ENCODE results near the gene STX5. TPM values are rescaled to one million over a fixed set of nuclear protein-coding genes. Genes with fewer than 3 reads are reported as not detected.

Gene STX5
- total and polyA plus RNA-seq, 9 donors: 26.8 to 43.2 (median 34.1) TPM

DNA sequence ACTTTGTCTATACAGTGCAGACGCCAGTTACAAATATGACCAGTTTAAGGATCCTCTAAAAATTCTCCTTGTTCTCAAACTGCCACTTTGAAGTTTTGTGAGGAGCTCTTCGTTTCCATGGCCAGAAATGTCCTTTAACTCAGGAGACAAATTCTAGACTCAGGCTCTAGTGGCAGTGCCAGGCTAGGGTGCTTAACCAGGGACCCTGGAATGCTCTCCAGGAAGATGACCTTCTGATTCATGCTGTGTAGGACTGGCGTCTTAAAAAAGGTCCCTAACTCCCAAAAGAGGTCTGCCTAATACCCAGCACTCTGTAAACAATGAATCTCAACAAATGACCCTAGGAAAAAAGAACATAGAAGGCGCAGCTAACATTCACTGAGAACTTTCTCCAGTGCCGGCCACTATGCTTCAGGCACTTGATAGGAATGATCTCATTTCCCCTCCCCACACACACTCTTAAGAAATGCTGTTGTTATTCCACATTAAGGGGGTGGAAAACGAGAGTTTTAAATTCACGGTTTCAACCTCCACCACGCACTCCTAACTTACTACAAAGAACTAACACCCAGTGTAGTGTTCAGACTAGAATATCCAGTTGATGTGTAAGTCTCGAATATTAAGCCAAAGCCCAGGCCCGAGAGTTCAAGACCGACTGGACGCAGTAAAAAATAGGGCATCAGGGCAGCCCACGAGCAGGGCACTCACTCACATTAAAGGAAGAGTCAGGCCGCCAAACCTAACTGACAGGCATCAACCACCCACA lies 27.4 kb downstream of the STX5 start:
- peaks cover 31% of the 10 kb centered on the region for H3K4me1 ChIP-seq (ENCODE audit: control insufficient read depth, insufficient read depth, low read length)
- peak; percentile 48 for DNase-seq
- no peaks in the 10 kb centered on the region for H3K27me3 ChIP-seq (ENCODE audit: control insufficient read depth, insufficient read depth, low read length)
- H3K27ac ChIP-seq (ENCODE audit: low read length): peak overlapping the region; percentile 93
- H3K4me3 ChIP-seq (ENCODE audit: low read length): peak overlapping the region; percentile 69
- WGBS (ENCODE audit: insufficient coverage): 0% methylated on average over 6 of the region's 14 CpGs
- H3K36me3 ChIP-seq (ENCODE audit: control insufficient read depth, insufficient read depth, low read length): peaks cover 49% of the 10 kb centered on the region
- no peaks in the 10 kb centered on the region for H3K9me3 ChIP-seq (replicated peaks; ENCODE audit: control insufficient read depth, low read depth, low read length)

DNA sequence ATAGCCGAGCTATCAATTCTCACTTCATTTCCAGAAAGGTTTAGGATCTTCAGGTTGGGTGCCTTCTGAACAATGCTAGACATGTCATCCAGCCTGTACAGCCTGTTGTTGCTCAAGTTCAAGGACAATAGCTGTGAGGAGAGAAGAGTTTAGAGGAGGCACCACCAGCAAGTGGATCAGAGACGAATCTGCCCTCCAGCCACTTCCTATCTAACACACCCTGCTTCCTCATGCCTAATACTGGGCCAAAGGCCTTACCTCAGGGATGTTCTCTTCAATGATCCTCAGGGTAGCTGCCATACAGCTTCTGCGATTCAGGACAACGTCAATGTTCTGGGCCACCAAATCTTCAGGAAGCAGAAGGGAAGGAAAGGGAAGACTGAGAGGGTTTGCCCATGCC lies 30.8 kb downstream of the STX5 start:
- Histone ChIP-seq H3K27ac (ENCODE audit: low read length) (no peak overlapping the region), H3K9me3 (replicated peaks; ENCODE audit: control insufficient read depth, low read depth, low read length) (no peaks in the 10 kb centered on the region), H3K4me3 (ENCODE audit: low read length) (no peak overlapping the region), H3K36me3 (ENCODE audit: control insufficient read depth, insufficient read depth, low read length) (peaks cover 70% of the 10 kb centered on the region), H3K4me1 (ENCODE audit: control insufficient read depth, insufficient read depth, low read length) (peaks cover 19% of the 10 kb centered on the region), H3K27me3 (ENCODE audit: control insufficient read depth, insufficient read depth, low read length) (no peaks in the 10 kb centered on the region)
- DNase-seq: no peak
- WGBS (ENCODE audit: insufficient coverage): no CpG with 5 or more reads among the region's 4 CpGs

DNA sequence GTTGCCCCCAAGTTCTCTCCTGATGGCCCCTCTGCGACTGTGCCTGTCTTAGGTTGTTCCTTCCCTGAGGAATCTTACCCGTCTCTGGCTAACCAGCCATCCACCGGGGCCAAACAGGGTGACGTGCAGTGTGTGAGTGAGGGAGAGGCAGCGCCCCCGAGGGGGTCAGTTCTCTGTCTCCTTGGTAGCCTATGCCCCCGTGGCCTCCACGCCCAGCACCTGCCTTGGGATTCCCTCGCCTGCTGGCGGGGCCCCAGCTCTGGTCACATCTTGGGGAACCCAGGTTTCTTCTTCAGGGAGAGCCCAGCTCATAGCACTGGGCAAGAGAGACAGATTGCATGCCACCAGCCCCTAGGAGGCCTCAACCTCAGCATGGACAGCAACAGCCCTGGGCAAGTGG lies 32.4 kb downstream of the STX5 start:
- Histone ChIP-seq H3K4me1 (ENCODE audit: control insufficient read depth, insufficient read depth, low read length) (peaks cover 12% of the 10 kb centered on the region), H3K27me3 (ENCODE audit: control insufficient read depth, insufficient read depth, low read length) (no peaks in the 10 kb centered on the region), H3K4me3 (ENCODE audit: low read length) (no peak overlapping the region), H3K36me3 (ENCODE audit: control insufficient read depth, insufficient read depth, low read length) (peaks cover 83% of the 10 kb centered on the region), H3K9me3 (replicated peaks; ENCODE audit: control insufficient read depth, low read depth, low read length) (no peaks in the 10 kb centered on the region), H3K27ac (ENCODE audit: low read length) (no peak overlapping the region)
- DNase-seq: no peak
- 85% methylated on average over 10 of the region's 10 CpGs for WGBS (ENCODE audit: insufficient coverage)

GRCh38 chr11:62796281-62796680 lies 35.6 kb downstream of the STX5 start:
- no peaks in the 10 kb centered on the region for H3K27me3 ChIP-seq (ENCODE audit: control insufficient read depth, insufficient read depth, low read length)
- H3K27ac ChIP-seq (ENCODE audit: low read length): no peak overlapping the region
- WGBS (ENCODE audit: insufficient coverage): 81% methylated on average over 5 of the region's 7 CpGs
- H3K4me1 ChIP-seq (ENCODE audit: control insufficient read depth, insufficient read depth, low read length): peaks cover 6% of the 10 kb centered on the region
- peaks cover 77% of the 10 kb centered on the region for H3K36me3 ChIP-seq (ENCODE audit: control insufficient read depth, insufficient read depth, low read length)
- no peak for DNase-seq
- no peaks in the 10 kb centered on the region for H3K9me3 ChIP-seq (replicated peaks; ENCODE audit: control insufficient read depth, low read depth, low read length)
- no peak overlapping the region for H3K4me3 ChIP-seq (ENCODE audit: low read length)

GRCh38 chr11:62794201-62794775 lies 37.6 kb downstream of the STX5 start:
- peaks cover 71% of the 10 kb centered on the region for H3K36me3 ChIP-seq (ENCODE audit: control insufficient read depth, insufficient read depth, low read length)
- H3K4me1 ChIP-seq (ENCODE audit: control insufficient read depth, insufficient read depth, low read length): peaks cover 18% of the 10 kb centered on the region

DNA sequence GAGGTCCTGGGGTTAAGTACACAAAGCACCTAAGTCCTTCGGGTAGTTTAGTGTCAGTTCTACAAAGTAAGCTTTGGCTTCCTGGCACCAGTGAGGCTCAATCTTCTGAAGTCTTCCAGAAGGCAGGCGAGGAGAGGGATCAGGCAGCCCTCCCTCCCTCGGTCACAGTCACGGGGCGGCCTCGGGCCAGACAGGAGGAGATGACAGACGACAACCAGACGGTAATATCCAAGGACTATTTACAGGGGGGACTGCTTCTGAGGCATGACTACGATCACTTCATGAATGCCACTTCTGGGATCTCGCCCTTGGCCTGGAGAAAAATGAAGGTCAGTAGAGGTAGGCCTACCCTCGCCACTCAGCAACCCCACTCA lies 39.7 kb downstream of the STX5 start:
- 17% methylated on average over 5 of the region's 11 CpGs for WGBS (ENCODE audit: insufficient coverage)
- Histone ChIP-seq H3K36me3 (ENCODE audit: control insufficient read depth, insufficient read depth, low read length) (peaks cover 62% of the 10 kb centered on the region), H3K27ac (ENCODE audit: low read length) (peak overlapping the region; percentile 76), H3K4me3 (ENCODE audit: low read length) (peak overlapping the region; percentile 95), H3K27me3 (ENCODE audit: control insufficient read depth, insufficient read depth, low read length) (no peaks in the 10 kb centered on the region), H3K4me1 (ENCODE audit: control insufficient read depth, insufficient read depth, low read length) (peaks cover 27% of the 10 kb centered on the region), H3K9me3 (replicated peaks; ENCODE audit: control insufficient read depth, low read depth, low read length) (no peaks in the 10 kb centered on the region)
- no peak for DNase-seq

More at GRCh38 chr11:62794201-62794775, 37.6 kb downstream of the STX5 start:
- Histone ChIP-seq H3K4me3 (ENCODE audit: low read length) (no peak overlapping the region), H3K27ac (ENCODE audit: low read length) (no peak overlapping the region), H3K27me3 (ENCODE audit: control insufficient read depth, insufficient read depth, low read length) (no peaks in the 10 kb centered on the region), H3K9me3 (replicated peaks; ENCODE audit: control insufficient read depth, low read depth, low read length) (no peaks in the 10 kb centered on the region)
- WGBS (ENCODE audit: insufficient coverage): 100% methylated on average over 6 of the region's 8 CpGs
- DNase-seq: no peak

DNA sequence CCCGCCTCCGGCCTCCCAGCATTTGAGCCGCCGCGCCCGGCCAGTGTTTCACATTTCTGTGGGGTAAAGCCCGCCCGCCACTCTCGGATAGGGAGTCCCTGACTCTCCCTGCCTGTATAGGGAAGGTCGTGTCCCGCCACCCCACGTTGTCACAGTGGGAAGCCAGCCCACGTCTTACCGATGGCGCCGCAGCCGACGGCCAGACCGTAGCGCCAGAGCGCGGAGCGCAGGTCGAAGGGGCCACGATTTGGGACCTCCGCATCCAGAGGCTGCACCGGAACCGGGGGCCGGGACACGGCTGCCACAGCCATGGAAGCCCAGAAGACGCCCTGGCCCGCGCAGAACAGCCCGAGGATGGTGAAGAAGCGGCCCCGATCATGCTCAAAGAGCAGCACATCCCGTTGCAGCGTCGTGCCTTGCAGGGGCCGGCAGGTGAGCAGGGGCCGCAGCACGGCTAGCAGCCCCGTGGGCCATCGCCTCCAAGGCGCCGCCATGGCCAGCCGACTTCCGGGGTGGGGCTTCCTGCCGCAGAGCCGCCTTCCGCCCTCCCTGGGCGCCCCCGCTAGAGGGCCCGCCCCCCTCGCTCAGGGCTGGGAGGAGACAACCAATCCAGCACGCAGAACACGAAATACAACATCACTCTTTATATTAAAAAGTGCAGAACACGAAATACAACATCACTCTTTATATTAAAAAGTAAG lies 40.2 kb downstream of the STX5 start, which contains the start of gene TMEM223:
Gene TMEM223, minus strand, starts transcription at position 506 of the 701 bp plus-strand sequence. Its CDS starts 12 bp downstream, at position 494.
- Histone ChIP-seq H3K4me1 (ENCODE audit: control insufficient read depth, insufficient read depth, low read length) (peaks cover 27% of the 10 kb centered on the region), H3K27me3 (ENCODE audit: control insufficient read depth, insufficient read depth, low read length) (no peaks in the 10 kb centered on the region), H3K36me3 (ENCODE audit: control insufficient read depth, insufficient read depth, low read length) (peaks cover 56% of the 10 kb centered on the region), H3K9me3 (replicated peaks; ENCODE audit: control insufficient read depth, low read depth, low read length) (no peaks in the 10 kb centered on the region), H3K4me3 (ENCODE audit: low read length) (peak within 1 kb of the TSS; percentile 95), H3K27ac (ENCODE audit: low read length) (peak within 1 kb of the TSS; percentile 80)
- DNase-seq: peak; percentile 95
- WGBS (ENCODE audit: insufficient coverage): under 1% methylated on average over 51 of the region's 58 CpGs

- Histone ChIP-seq H3K4me3 (ENCODE audit: low read length) (no peak overlapping the region), H3K9me3 (replicated peaks; ENCODE audit: control insufficient read depth, low read depth, low read length) (no peaks in the 10 kb centered on the region), H3K27me3 (ENCODE audit: control insufficient read depth, insufficient read depth, low read length) (no peaks in the 10 kb centered on the region), H3K4me1 (ENCODE audit: control insufficient read depth, insufficient read depth, low read length) (peaks cover 33% of the 10 kb centered on the region), H3K36me3 (ENCODE audit: control insufficient read depth, insufficient read depth, low read length) (peaks cover 41% of the 10 kb centered on the region), H3K27ac (ENCODE audit: low read length) (no peak overlapping the region)
- 80% methylated on average over 1 of the region's 3 CpGs for WGBS (ENCODE audit: insufficient coverage)
- no peak for DNase-seq
Observed at GRCh38 chr11:62789576-62789975, 42.3 kb downstream of the STX5 start.

DNA sequence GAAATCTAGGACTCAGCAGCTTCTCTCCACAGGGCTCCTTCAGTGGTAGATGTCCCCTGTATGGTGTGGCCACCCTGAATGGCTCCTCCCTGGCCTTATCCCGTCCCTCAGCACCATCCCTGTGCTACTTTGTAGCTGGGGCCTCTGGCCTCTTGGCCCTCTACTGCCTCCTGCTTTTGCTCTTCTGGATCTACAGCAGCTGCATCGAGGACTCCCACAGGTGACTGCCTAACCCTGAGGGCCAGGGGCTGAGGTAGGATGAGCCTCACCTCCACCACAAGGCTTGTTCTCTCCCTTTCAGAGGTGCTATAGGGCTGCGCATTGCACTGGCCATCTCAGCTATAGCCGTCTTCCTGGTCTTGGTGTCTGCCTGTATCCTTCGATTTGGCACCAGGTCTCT lies 42.9 kb downstream of the STX5 start:
- peaks cover 33% of the 10 kb centered on the region for H3K4me1 ChIP-seq (ENCODE audit: control insufficient read depth, insufficient read depth, low read length)
- H3K9me3 ChIP-seq (replicated peaks; ENCODE audit: control insufficient read depth, low read depth, low read length): no peaks in the 10 kb centered on the region
- H3K27me3 ChIP-seq (ENCODE audit: control insufficient read depth, insufficient read depth, low read length): no peaks in the 10 kb centered on the region
- H3K4me3 ChIP-seq (ENCODE audit: low read length): no peak overlapping the region
- 88% methylated on average over 3 of the region's 5 CpGs for WGBS (ENCODE audit: insufficient coverage)
- no peak overlapping the region for H3K27ac ChIP-seq (ENCODE audit: low read length)
- H3K36me3 ChIP-seq (ENCODE audit: control insufficient read depth, insufficient read depth, low read length): peaks cover 36% of the 10 kb centered on the region
- no peak for DNase-seq
